Measurements from ENCODE around the gene SCFD2.

The SCFD2 gene

GRCh38 chr4:52957220-52957686 is 408.6 kb downstream of the SCFD2 start:
- ATAC-seq (ENCODE audit: insufficient read depth, low read depth) = peak; percentile 50; the same call in 2 of the 3 replicates
- DNase-seq = no peak
- no peaks in the 10 kb centered on the region for H4K20me1 ChIP-seq (ENCODE audit: insufficient read depth, low read length)

GRCh38 chr4:52956691-52957090 is 409.2 kb downstream of the SCFD2 start:
- no peaks in the 10 kb centered on the region for H3K27me3 ChIP-seq (ENCODE audit: insufficient read depth, low read length, poor library complexity)
- H3K4me2 ChIP-seq (ENCODE audit: insufficient read depth, low read length) = no peak overlapping the region
- H4K20me1 ChIP-seq (ENCODE audit: insufficient read depth, low read length) = no peaks in the 10 kb centered on the region
- H3K79me2 ChIP-seq (ENCODE audit: insufficient read depth, low read length) = no peaks in the 10 kb centered on the region
- no peaks in the 10 kb centered on the region for H3K36me3 ChIP-seq (ENCODE audit: insufficient read depth, low read length)
- H3K9me3 ChIP-seq (ENCODE audit: insufficient read depth, low read length, severe bottlenecking) = no peaks in the 10 kb centered on the region
- no peak overlapping the region for H3K9ac ChIP-seq (ENCODE audit: low read depth, low read length)
- H3K4me3 ChIP-seq (ENCODE audit: low read depth in 1 of 2, low read length in 2 of 2) = no peak overlapping the region
- DNase-seq (no peak), ATAC-seq (ENCODE audit: insufficient read depth, low read depth) (no peak)
- H3K27ac ChIP-seq (ENCODE audit: low read length) = no peak overlapping the region
- H3K4me1 ChIP-seq (ENCODE audit: insufficient read depth, low read length) = no peaks in the 10 kb centered on the region
- H2AFZ ChIP-seq (ENCODE audit: low read depth, low read length) = no peak overlapping the region
- TF ChIP-seq CTCF (IDR thresholded peaks at IDR 0.05; ENCODE audit: borderline replicate concordance, extremely low read depth, low read length, poor library complexity, severe bottlenecking) = no peak
- no peak for TF ChIP-seq EZH2 (IDR thresholded peaks at IDR 0.05; ENCODE audit: borderline replicate concordance, low read depth, low read length, severe bottlenecking)

More at GRCh38 chr4:52957220-52957686, 408.6 kb downstream of the SCFD2 start:
- Histone ChIP-seq H3K27ac (ENCODE audit: low read length) (no peak overlapping the region), H3K9ac (ENCODE audit: low read depth, low read length) (no peak overlapping the region), H3K9me3 (ENCODE audit: insufficient read depth, low read length, severe bottlenecking) (no peaks in the 10 kb centered on the region), H3K27me3 (ENCODE audit: insufficient read depth, low read length, poor library complexity) (no peaks in the 10 kb centered on the region), H3K4me2 (ENCODE audit: insufficient read depth, low read length) (no peak overlapping the region), H3K4me1 (ENCODE audit: insufficient read depth, low read length) (no peaks in the 10 kb centered on the region), H3K36me3 (ENCODE audit: insufficient read depth, low read length) (no peaks in the 10 kb centered on the region), H3K79me2 (ENCODE audit: insufficient read depth, low read length) (no peaks in the 10 kb centered on the region), H2AFZ (ENCODE audit: low read depth, low read length) (no peak overlapping the region), H3K4me3 (ENCODE audit: low read depth in 1 of 2, low read length in 2 of 2) (no peak overlapping the region)
- TF ChIP-seq EZH2 (IDR thresholded peaks at IDR 0.05; ENCODE audit: borderline replicate concordance, low read depth, low read length, severe bottlenecking) = no peak
- TF ChIP-seq CTCF (IDR thresholded peaks at IDR 0.05; ENCODE audit: borderline replicate concordance, extremely low read depth, low read length, poor library complexity, severe bottlenecking) = no peak

- Histone ChIP-seq H4K20me1 (ENCODE audit: insufficient read depth, low read length) (no peaks in the 10 kb centered on the region), H3K79me2 (ENCODE audit: insufficient read depth, low read length) (no peaks in the 10 kb centered on the region), H2AFZ (ENCODE audit: low read depth, low read length) (no peak overlapping the region), H3K4me3 (ENCODE audit: low read depth in 1 of 2, low read length in 2 of 2) (no peak overlapping the region), H3K4me2 (ENCODE audit: insufficient read depth, low read length) (no peak overlapping the region), H3K36me3 (ENCODE audit: insufficient read depth, low read length) (no peaks in the 10 kb centered on the region), H3K9me3 (ENCODE audit: insufficient read depth, low read length, severe bottlenecking) (no peaks in the 10 kb centered on the region), H3K27me3 (ENCODE audit: insufficient read depth, low read length, poor library complexity) (no peaks in the 10 kb centered on the region), H3K9ac (ENCODE audit: low read depth, low read length) (no peak overlapping the region), H3K4me1 (ENCODE audit: insufficient read depth, low read length) (no peaks in the 10 kb centered on the region), H3K27ac (ENCODE audit: low read length) (no peak overlapping the region)
- DNase-seq (no peak), ATAC-seq (ENCODE audit: insufficient read depth, low read depth) (no peak)
- TF ChIP-seq EZH2 (IDR thresholded peaks at IDR 0.05; ENCODE audit: borderline replicate concordance, low read depth, low read length, severe bottlenecking) = no peak
- no peak for TF ChIP-seq CTCF (IDR thresholded peaks at IDR 0.05; ENCODE audit: borderline replicate concordance, extremely low read depth, low read length, poor library complexity, severe bottlenecking)
These were observed 411.2 kb downstream of the SCFD2 start for GRCh38 chr4:52954560-52955170.

Data from DND-41 (cell line).